Epithelial cell of proximal tubule (primary cell): ENCODE data around the gene PDE4A. TPM values are rescaled to one million over a fixed set of nuclear protein-coding genes. Genes with fewer than 3 reads are reported as not detected.

Experiments
- DNase-seq: peaks from one replicate; pipeline ENCODE4 v3.0.0-alpha.2; 2011; ENCODE audit warnings: low read depth
- H3K4me3 ChIP-seq: 2 replicates; pipeline ENCODE4 v1.5.1; 2011; ENCODE audit warnings: low read depth, mild to moderate bottlenecking, low read length
- CTCF ChIP-seq: conservative IDR thresholded peaks from 2 replicates; pipeline ENCODE4 v1.5.1; 2012; ENCODE audit warnings: low read depth, mild to moderate bottlenecking, low read length
- total RNA-seq: library from RNA; depleted of rRNA; stranded (reverse); fragments of >200 nt; gene quantifications from 2 replicates; pipeline ENCODE4 v1.2.3, GENCODE V29; 2015

The PDE4A gene
- total RNA-seq, 1 donor from 2014 or later: 0.40 TPM

- DNase-seq: no peak
- no peak overlapping the region for H3K4me3 ChIP-seq
- no peak for TF ChIP-seq CTCF
Measured at GRCh38 chr19:10491472-10492047, 71.2 kb downstream of the PDE4A start.

GRCh38 chr19:10497371-10497770 lies 77.0 kb downstream of the PDE4A start:
- no peak for TF ChIP-seq CTCF
- DNase-seq: no peak
- H3K4me3 ChIP-seq: no peak overlapping the region

- no peak for TF ChIP-seq CTCF
Measured at GRCh38 chr19:10499550-10500246, 79.4 kb downstream of the PDE4A start.

GRCh38 chr19:10500247-10500592 lies 79.9 kb downstream of the PDE4A start:
- no peak overlapping the region for H3K4me3 ChIP-seq
- no peak for DNase-seq
- TF ChIP-seq CTCF: no peak

More at GRCh38 chr19:10499550-10500246, 79.4 kb downstream of the PDE4A start:
- no peak for DNase-seq
- no peak overlapping the region for H3K4me3 ChIP-seq

GRCh38 chr19:10501971-10502523 lies 81.7 kb downstream of the PDE4A start:
- no peak for DNase-seq
- TF ChIP-seq CTCF: no peak
- H3K4me3 ChIP-seq: peak overlapping the region; percentile 94

- no peak for DNase-seq
- peak overlapping the region; percentile 94 for H3K4me3 ChIP-seq
Measured at GRCh38 chr19:10502524-10503001, 82.2 kb downstream of the PDE4A start.

More at GRCh38 chr19:10502524-10503001, 82.2 kb downstream of the PDE4A start:
- TF ChIP-seq CTCF: no peak
